ENCODE data around the gene C1QL4. TPM values are rescaled to one million over a fixed set of nuclear protein-coding genes. Genes with fewer than 3 reads are reported as not detected.

The C1QL4 gene
- total RNA-seq, 2 donors from 2014 or later, result not detected

GRCh38 chr12:49365542-49365941 is 28.6 kb upstream of the C1QL4 start:
- H3K9ac ChIP-seq (ENCODE audit: low read depth in 2 of 2, low read length in 2 of 2), result no peak overlapping the region
- H3K27ac ChIP-seq, result no peak overlapping the region
- no peaks in the 10 kb centered on the region for H3K9me3 ChIP-seq

GRCh38 chr12:49364989-49365388 is 28.0 kb upstream of the C1QL4 start:
- no peak overlapping the region for H3K27ac ChIP-seq
- peaks cover 5% of the 10 kb centered on the region for H3K4me1 ChIP-seq
- H3K27me3 ChIP-seq, result no peaks in the 10 kb centered on the region
- H3K4me3 ChIP-seq, result no peak overlapping the region
- intact Hi-C loops (cut with DNase I), result no loop called here
- H3K9me3 ChIP-seq, result no peaks in the 10 kb centered on the region
- no peak for TF ChIP-seq CTCF (IDR thresholded peaks at IDR 0.05)
- no peaks in the 10 kb centered on the region for H3K36me3 ChIP-seq
- H3K9ac ChIP-seq (ENCODE audit: low read depth in 2 of 2, low read length in 2 of 2), result no peak overlapping the region
- no peak for DNase-seq

More at GRCh38 chr12:49365542-49365941, 28.6 kb upstream of the C1QL4 start:
- no peak for DNase-seq
- intact Hi-C loops (cut with DNase I), result no loop called here
- no peak overlapping the region for H3K4me3 ChIP-seq
- peaks cover 5% of the 10 kb centered on the region for H3K4me1 ChIP-seq
- no peak for TF ChIP-seq CTCF (IDR thresholded peaks at IDR 0.05)
- no peaks in the 10 kb centered on the region for H3K27me3 ChIP-seq
- no peaks in the 10 kb centered on the region for H3K36me3 ChIP-seq

- no peak overlapping the region for H3K27ac ChIP-seq
- no peak for DNase-seq
- H3K27me3 ChIP-seq, result no peaks in the 10 kb centered on the region
- H3K36me3 ChIP-seq, result no peaks in the 10 kb centered on the region
- intact Hi-C loops (cut with DNase I), result no loop called here
- no peak overlapping the region for H3K4me3 ChIP-seq
- no peak overlapping the region for H3K9ac ChIP-seq (ENCODE audit: low read depth in 2 of 2, low read length in 2 of 2)
- no peaks in the 10 kb centered on the region for H3K9me3 ChIP-seq
- TF ChIP-seq CTCF (IDR thresholded peaks at IDR 0.05), result no peak
- peaks cover 5% of the 10 kb centered on the region for H3K4me1 ChIP-seq
These were observed 25.1 kb upstream of the C1QL4 start for GRCh38 chr12:49362077-49362476.

- TF ChIP-seq CTCF (IDR thresholded peaks at IDR 0.05), result no peak
- H3K27ac ChIP-seq, result no peak overlapping the region
- H3K27me3 ChIP-seq, result no peaks in the 10 kb centered on the region
- DNase-seq, result no peak
- H3K4me1 ChIP-seq, result no peaks in the 10 kb centered on the region
- intact Hi-C loops (cut with DNase I), result loop anchor here (2.0 to 10.0 kb wide), 2 partner anchors 155 to 225 kb away; no protein-coding TSS in a partner anchor
- H3K9ac ChIP-seq (ENCODE audit: low read depth in 2 of 2, low read length in 2 of 2), result no peak overlapping the region
- no peaks in the 10 kb centered on the region for H3K9me3 ChIP-seq
- no peak overlapping the region for H3K4me3 ChIP-seq
- no peaks in the 10 kb centered on the region for H3K36me3 ChIP-seq
These were observed 22.7 kb upstream of the C1QL4 start for GRCh38 chr12:49359671-49360070.

GRCh38 chr12:49358483-49359141 is 21.6 kb upstream of the C1QL4 start:
- no peak overlapping the region for H3K9ac ChIP-seq (ENCODE audit: low read depth in 2 of 2, low read length in 2 of 2)
- peak; percentile 67 for DNase-seq
- intact Hi-C loops (cut with DNase I), result loop anchor here (2.0 to 10.0 kb wide), 2 partner anchors 156 to 226 kb away; no protein-coding TSS in a partner anchor

More at GRCh38 chr12:49358483-49359141, 21.6 kb upstream of the C1QL4 start:
- Histone ChIP-seq H3K4me1 (no peaks in the 10 kb centered on the region), H3K36me3 (no peaks in the 10 kb centered on the region), H3K27me3 (no peaks in the 10 kb centered on the region), H3K4me3 (no peak overlapping the region), H3K9me3 (no peaks in the 10 kb centered on the region), H3K27ac (no peak overlapping the region)
- TF ChIP-seq CTCF (IDR thresholded peaks at IDR 0.05), result peak; percentile 70

All from colonic mucosa (tissue), 4 donors.